Forelimb muscle (tissue), 1 donor: ENCODE measurements around the gene INTS11. TPM values are rescaled to one million over a fixed set of nuclear protein-coding genes. Genes with fewer than 3 reads are reported as not detected.

Experiments used
- DNase-seq: peaks from one replicate; pipeline ENCODE4 v3.0.0-alpha.2; 2013; ENCODE audit warnings: low read depth
- polyA plus RNA-seq: library from polyadenylated mRNA; unstranded; fragments of 120-200 nt; gene quantifications from one replicate; pipeline ENCODE4 v1.2.1, GENCODE V29; 2013; ENCODE audit not compliant: insufficient read length

The INTS11 gene
- polyA plus RNA-seq, 1 donor = 74.9 TPM

- DNase-seq = no peak
Observed at GRCh38 chr1:1312450-1313314, 11.8 kb downstream of the INTS11 start.

GRCh38 chr1:1311107-1312104 lies 13.1 kb downstream of the INTS11 start:
- no peak for DNase-seq

GRCh38 chr1:1310476-1311053 lies 13.9 kb downstream of the INTS11 start:
- no peak for DNase-seq

GRCh38 chr1:1310109-1310385 lies 14.4 kb downstream of the INTS11 start:
- DNase-seq = no peak

- no peak for DNase-seq
Observed at GRCh38 chr1:1309251-1310108, 15.0 kb downstream of the INTS11 start.

GRCh38 chr1:1308756-1309250 lies 15.7 kb downstream of the INTS11 start:
- DNase-seq = no peak

GRCh38 chr1:1307923-1308755 lies 16.3 kb downstream of the INTS11 start, which contains the start of the genes ACAP3 and PUSL1:
ACAP3 (minus strand) TSS chr1:1307930; CDS start chr1:1307815, 115 bp downstream.
PUSL1 (plus strand) TSS chr1:1308597; CDS start chr1:1308644, 47 bp downstream.
- DNase-seq = peak; percentile 83

GRCh38 chr1:1307261-1307922 lies 17.1 kb downstream of the INTS11 start:
- no peak for DNase-seq

GRCh38 chr1:1306661-1307260 lies 17.7 kb downstream of the INTS11 start:
- DNase-seq = no peak

- no peak for DNase-seq
Observed at GRCh38 chr1:1306070-1306660, 18.3 kb downstream of the INTS11 start.

- no peak for DNase-seq
Observed at GRCh38 chr1:1305300-1306069, 19.0 kb downstream of the INTS11 start.

DNA sequence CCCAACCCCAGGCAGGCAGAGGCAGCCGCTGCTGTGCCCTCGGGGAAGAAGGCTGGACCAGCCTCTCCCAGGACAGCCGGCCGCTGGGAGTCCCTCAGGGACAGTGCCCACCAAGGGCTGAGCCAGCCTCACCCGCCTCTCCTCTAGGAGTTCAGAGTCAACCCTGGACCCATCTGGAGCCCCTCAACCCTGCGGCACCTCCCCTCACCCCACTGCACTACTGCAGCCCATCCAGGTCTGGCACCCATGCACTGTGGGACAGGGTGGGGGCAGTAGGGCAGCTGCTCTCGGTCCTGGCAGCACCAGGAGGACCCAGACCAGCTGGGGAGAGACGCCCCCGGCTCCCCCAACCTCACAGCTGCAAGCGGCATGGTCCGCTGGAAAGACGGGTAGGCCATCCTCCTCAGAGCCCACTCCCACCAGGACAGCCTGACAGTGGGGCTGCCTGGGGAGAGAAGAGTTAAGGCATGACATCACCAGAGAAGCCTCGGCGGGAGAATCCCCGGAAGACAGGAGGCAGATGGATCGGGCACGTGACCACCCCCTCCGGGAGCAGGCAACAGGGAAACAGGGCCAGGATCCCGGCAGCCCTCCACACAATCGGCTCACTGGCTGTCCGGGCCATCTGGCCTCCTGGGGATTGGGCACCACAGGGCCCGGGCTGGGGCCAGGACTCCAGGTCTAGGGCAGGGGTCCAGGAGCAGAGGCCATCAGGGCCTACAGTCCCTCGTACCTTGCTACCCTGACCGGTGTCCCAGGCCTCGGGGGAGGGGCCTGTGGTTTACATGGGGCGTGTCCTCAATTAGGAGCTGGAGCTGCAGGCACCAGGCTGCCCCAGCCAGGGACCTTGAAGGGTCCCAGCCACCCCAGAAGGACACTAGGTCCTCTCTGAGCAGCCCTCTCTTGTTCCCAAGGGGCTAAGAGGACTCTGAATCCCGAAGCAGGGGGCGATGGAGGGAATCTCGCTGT lies 19.8 kb downstream of the INTS11 start:
- DNase-seq = no peak

- no peak for DNase-seq
Observed at GRCh38 chr1:1303736-1304135, 20.7 kb downstream of the INTS11 start.

- no peak for DNase-seq
Observed at GRCh38 chr1:1302951-1303509, 21.4 kb downstream of the INTS11 start.

GRCh38 chr1:1302006-1302430 lies 22.4 kb downstream of the INTS11 start:
- DNase-seq = no peak

GRCh38 chr1:1300352-1300739 lies 24.1 kb downstream of the INTS11 start:
- DNase-seq = no peak
